ENCODE data around the gene KERA. TPM values are rescaled to one million over a fixed set of nuclear protein-coding genes. Genes with fewer than 3 reads are reported as not detected.

The KERA gene
- total and polyA plus RNA-seq, 12 donors = not detected

DNA sequence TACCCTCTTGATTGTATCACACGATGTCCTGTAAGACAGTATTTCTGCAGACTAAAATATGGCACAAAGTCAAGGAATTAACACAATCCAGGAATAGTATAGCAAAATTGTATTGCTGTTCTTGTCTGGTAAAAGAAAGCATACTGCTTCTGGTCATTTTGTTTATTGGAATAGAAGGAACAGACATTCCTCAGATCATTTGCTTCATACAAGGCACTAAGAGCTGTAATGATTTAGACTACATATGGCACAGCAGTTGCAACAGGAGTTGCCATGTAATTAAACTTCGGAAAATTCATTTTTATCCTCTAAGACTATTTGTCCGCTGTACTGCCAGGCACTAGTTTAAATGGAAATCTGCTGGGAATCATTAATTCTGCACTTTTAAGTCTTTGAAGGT is 7.6 kb upstream of the KERA start:
- Histone ChIP-seq H3K4me3 (no peak overlapping the region), H3K27me3 (no peaks in the 10 kb centered on the region), H3K27ac (no peak overlapping the region), H3K9me3 (replicated peaks in 1 of 3) (no peaks in the 10 kb centered on the region), H3K4me1 (replicated peaks in 1 of 2) (no peaks in the 10 kb centered on the region), H3K36me3 (replicated peaks in 1 of 2) (no peaks in the 10 kb centered on the region)
- WGBS, 4 donors = 82 to 90% (median 86%) methylated on average over 3 of the region's 3 CpGs
- intact Hi-C loops (cut with DNase I) = no loop called here
- TF ChIP-seq POLR2A (IDR thresholded peaks at IDR 0.05) = no peak
- TF ChIP-seq, protein P1, sequence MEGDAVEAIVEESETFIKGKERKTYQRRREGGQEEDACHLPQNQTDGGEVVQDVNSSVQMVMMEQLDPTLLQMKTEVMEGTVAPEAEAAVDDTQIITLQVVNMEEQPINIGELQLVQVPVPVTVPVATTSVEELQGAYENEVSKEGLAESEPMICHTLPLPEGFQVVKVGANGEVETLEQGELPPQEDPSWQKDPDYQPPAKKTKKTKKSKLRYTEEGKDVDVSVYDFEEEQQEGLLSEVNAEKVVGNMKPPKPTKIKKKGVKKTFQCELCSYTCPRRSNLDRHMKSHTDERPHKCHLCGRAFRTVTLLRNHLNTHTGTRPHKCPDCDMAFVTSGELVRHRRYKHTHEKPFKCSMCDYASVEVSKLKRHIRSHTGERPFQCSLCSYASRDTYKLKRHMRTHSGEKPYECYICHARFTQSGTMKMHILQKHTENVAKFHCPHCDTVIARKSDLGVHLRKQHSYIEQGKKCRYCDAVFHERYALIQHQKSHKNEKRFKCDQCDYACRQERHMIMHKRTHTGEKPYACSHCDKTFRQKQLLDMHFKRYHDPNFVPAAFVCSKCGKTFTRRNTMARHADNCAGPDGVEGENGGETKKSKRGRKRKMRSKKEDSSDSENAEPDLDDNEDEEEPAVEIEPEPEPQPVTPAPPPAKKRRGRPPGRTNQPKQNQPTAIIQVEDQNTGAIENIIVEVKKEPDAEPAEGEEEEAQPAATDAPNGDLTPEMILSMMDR (IDR thresholded peaks at IDR 0.05) = no peak
- DNase-seq = no peak

DNA sequence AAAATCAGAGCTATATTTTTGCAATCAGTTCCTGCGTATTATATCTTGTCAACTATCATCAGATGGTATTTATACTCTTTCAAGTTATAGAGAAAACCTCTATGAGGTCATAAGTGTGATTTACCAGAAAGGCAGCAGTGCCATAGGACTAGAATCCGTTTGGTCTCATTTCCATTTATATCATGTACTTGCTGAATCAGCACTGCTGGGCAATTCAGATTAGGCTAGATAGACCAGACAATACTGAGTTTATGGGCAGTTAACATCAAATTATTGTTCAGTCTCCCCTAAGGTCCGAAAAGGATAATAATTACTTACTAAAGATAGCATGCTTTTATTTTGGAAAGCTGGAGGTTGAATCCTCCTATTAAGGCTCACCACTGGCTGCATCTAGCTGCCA is 6.8 kb upstream of the KERA start:
- Histone ChIP-seq H3K4me3 (no peak overlapping the region), H3K27me3 (no peaks in the 10 kb centered on the region), H3K4me1 (replicated peaks in 1 of 2) (no peaks in the 10 kb centered on the region), H3K27ac (no peak overlapping the region), H3K36me3 (replicated peaks in 1 of 2) (no peaks in the 10 kb centered on the region), H3K9me3 (replicated peaks in 1 of 3) (no peaks in the 10 kb centered on the region)
- intact Hi-C loops (cut with DNase I) = no loop called here
- no peak for DNase-seq
- 54 to 79% (median 72%) methylated on average over 3 of the region's 3 CpGs for WGBS, 4 donors
- TF ChIP-seq POLR2A (IDR thresholded peaks at IDR 0.05) = no peak
- TF ChIP-seq, protein P1 (IDR thresholded peaks at IDR 0.05) = no peak

DNA sequence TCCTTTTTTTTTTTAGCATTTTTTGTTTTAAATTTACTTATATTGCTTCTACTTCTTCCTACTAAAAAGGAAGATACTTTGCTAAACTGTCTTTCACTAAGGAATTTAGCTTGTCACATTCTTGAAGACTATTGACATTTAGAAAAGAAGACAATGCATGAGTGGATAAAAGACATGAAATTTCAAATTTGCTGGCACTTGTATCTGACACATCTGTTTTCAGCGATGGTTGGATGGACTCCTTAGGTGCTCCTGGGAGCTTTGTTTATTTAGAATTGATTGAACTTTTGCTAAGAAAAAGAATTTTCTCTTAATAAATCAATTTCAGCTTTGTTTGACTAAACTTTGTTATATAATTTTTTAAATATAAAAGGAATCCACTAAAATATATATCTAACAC is 3.3 kb upstream of the KERA start:
- H3K9me3 ChIP-seq (replicated peaks in 1 of 3) = no peaks in the 10 kb centered on the region
- TF ChIP-seq, protein P1 (IDR thresholded peaks at IDR 0.05) = no peak
- TF ChIP-seq POLR2A (IDR thresholded peaks at IDR 0.05) = no peak
- intact Hi-C loops (cut with DNase I) = no loop called here
- no peaks in the 10 kb centered on the region for H3K27me3 ChIP-seq
- H3K36me3 ChIP-seq (replicated peaks in 1 of 2) = no peaks in the 10 kb centered on the region
- H3K4me3 ChIP-seq = no peak overlapping the region
- 83 to 100% (median 90%) methylated on average over 1 of the region's 1 CpG for WGBS, 4 donors
- H3K4me1 ChIP-seq (replicated peaks in 1 of 2) = no peaks in the 10 kb centered on the region
- no peak for DNase-seq
- H3K27ac ChIP-seq = no peak overlapping the region

DNA sequence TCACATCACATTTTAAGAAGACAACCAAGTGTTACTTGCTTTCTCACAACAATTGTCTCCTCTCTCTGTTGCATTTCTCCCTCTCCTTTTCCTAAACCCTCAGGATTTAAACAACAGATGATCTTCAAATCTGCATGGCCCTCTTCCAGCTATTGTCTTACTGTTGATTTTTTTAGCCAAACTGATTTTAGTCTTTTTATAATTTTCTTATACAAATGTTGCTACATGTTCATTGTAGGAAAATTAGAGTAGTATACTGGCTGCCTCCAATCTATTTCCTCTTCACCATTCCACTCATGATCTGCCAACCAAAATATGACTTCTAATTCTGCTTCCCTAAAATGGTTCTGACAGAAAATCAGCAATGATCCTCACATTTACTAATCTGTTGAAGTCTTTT is 1.4 kb upstream of the KERA start:
- DNase-seq = no peak
- Histone ChIP-seq H3K27me3 (no peaks in the 10 kb centered on the region), H3K36me3 (replicated peaks in 1 of 2) (no peaks in the 10 kb centered on the region), H3K9me3 (replicated peaks in 1 of 3) (no peaks in the 10 kb centered on the region), H3K4me3 (no peak overlapping the region), H3K27ac (no peak overlapping the region), H3K4me1 (replicated peaks in 1 of 2) (no peaks in the 10 kb centered on the region)
- TF ChIP-seq, protein P1 (IDR thresholded peaks at IDR 0.05) = no peak
- no peak for TF ChIP-seq POLR2A (IDR thresholded peaks at IDR 0.05)
- intact Hi-C loops (cut with DNase I) = no loop called here
